ENCODE measurements around the gene MRPS34. TPM values are rescaled to one million over a fixed set of nuclear protein-coding genes. Genes with fewer than 3 reads are reported as not detected.

Gene MRPS34
- polyA plus RNA-seq: 18.2 and 21.2 TPM in 2 replicates

DNA sequence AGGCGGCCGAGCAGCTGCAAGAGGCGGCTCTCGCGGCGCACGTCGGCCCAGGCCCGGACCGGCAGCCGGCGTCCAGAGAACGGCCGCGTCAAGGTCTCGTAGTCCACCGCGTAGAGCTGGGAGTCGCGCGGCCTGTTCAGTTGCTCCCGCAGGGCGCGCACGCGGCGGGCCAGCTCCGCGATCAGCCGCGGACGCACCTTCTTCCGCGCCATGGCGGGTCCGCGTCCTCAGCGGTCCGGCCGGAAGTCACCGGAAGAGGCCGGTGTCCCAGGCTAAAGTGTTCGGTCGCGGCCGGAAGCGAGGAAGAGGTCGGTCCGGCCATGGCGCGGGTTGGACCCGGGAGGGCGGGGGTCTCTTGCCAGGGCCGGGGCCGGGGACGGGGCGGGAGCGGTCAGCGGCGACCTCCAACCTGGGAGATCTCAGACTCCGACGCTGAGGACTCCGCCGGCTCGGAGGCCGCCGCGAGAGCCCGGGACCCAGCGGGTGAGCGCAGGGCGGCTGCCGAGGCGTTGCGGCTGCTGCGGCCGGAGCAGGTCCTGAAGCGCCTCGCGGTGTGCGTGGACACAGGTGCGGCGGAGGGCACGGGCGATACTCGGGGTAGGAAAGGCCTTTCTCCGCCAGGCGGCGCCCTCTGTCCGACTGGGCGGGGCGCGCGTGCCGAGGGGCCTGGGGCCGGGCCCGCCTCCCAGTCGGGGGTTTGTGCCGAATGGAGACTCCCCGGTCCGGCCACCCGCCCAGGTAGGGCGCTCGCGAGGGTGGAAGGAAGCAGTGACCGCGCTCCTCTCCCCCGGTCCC lies at the start of gene MRPS34:
MRPS34 (minus strand) TSS at position 227 of the 795 bp plus-strand sequence; CDS start at position 212, 15 bp downstream.

GRCh38 chr16:1793578-1794220 lies 20.8 kb upstream of the MRPS34 start, which contains the start of gene IGFALS:
TSS of gene IGFALS (minus strand) at chr16:1793705. CDS start at chr16:1793652, 53 bp downstream.

DNA sequence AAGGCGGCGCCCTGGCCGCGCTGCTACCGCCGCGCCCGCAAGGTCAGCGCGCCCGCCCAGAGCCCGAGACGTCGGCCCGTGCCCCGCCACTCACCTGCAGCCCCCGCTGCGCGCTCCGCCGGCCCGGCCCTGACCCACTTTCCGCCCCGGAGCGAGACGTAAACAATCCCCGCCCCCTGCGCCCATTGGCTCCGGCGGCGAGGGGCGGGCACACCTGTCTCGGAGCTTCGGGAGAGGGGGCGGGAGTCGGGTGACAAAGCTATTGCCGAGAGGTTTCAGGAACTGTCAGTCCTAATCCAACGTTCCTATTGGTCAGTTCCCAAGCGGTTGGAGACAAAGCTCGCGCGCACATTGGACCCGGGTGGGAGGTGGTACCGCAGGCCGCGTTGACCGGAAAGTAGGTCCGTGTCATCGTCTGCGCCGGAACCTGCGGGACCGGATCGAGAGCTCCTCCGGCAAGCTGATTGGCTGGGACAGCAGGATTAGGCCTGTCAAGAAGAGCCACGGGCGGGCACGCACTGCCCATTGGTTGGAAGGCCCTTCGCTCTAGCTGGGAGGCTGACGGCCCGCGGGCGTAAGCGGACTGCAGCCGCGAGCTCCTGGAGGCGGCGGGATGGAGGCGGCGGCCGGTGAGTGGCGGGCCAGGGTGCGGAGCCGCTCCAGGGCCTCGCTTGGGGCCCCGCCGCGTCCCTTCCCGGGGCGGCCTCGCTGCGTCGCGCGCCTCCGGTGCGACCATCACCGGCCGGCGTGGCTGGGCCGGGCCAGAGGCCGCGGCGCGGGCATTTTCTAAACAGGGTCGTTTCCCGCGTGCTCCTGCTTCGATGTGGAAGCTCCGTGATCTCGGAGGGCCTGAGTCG lies 9.7 kb upstream of the MRPS34 start, which contains the start of the genes NUBP2 and SPSB3:
NUBP2 (plus strand) TSS at position 553 of the 857 bp plus-strand sequence; CDS start at position 614, 61 bp downstream.
SPSB3 (minus strand) TSS at position 164 of the 857 bp plus-strand sequence. CDS start 1,088 bp downstream, outside the sequence.

DNA sequence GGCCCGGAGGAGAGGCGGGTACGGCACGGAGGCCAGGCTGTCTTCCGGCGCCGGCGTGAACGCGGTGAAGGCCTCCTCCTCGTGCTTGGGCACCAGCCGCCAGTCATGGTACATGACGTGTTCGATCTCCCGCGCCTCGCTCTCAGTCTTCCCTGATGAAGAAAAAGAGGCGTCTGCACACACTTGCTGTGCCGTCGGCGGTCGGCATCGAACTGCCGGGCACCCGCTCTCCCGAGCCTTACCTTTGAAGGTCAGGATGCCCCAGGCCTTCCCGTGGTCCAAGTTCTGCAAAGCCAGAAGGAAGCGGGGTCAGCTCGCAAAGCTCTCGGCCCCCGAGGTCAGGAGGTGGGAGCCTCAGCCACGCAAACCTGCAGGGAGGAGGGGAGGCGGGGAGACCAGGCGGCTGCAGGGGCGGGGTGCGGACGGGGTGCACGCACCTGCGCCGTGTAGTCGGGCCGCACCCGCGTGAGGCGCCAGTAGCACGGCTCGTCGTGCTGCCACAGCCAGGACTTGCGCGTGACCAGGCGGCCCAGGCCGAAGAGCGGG lies 499 bp downstream of the MRPS34 start, which contains the start of gene EME2:
EME2 (plus strand) TSS at position 449 of the 546 bp plus-strand sequence. CDS start 418 bp downstream, outside the sequence.

DNA sequence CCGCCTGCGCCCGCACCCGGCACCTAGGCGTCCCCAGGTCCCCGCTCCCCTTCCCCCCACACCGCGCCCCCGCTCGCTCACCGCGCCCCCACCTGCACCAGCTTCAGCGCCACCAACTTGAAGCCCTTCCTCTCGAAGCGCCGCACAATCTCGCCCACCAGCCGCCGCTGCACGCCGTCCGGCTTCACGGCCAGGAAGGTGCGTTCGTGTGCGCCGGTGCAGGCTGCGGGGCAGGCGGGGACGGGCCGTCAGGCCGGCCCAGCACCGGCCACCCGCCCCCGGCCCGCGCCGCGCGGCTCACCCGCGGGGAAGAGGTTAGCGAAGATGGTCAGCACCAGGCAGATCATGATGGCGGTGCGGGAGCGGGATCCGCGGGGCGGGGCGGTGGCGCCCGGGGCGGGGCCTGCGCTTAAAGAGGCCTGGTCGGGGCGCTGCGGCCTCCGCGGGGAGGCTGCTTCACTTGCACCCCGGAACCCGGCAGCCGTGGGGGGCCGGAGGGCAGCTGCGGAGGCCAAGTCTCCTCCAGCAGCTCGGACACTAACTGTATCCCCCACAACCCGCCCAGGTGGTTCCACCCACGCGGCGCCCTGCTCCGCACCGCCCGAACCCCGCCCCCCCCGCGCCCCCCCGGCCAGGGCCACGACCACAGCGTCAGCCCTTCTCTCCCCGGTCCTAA lies 1.6 kb downstream of the MRPS34 start, which contains the start of gene NME3:
NME3 (minus strand) TSS at position 356 of the 676 bp plus-strand sequence; CDS start at position 347, 9 bp downstream.

Other genes starting within 250 kb of the MRPS34 start
- not detected in 2 replicates for gene TMEM204, start 239.5 kb downstream of the MRPS34 start, polyA plus RNA-seq
- 0.13 and 0.50 TPM in 2 replicates for gene IFT140, start 161.1 kb downstream of the MRPS34 start, polyA plus RNA-seq
- 0.43 and 1.4 TPM in 2 replicates for gene CRAMP1, start 160.8 kb downstream of the MRPS34 start, polyA plus RNA-seq
- 1.5 and 3.5 TPM in 2 replicates for gene JPT2, start 94.9 kb downstream of the MRPS34 start, polyA plus RNA-seq
- 0.57 and 0.75 TPM in 2 replicates for gene MAPK8IP3, start 66.9 kb downstream of the MRPS34 start, polyA plus RNA-seq
- 23.9 and 25.4 TPM in 2 replicates for gene NME3, start 1.6 kb downstream of the MRPS34 start, polyA plus RNA-seq
- not detected in 2 replicates for gene EME2, start 324 bp downstream of the MRPS34 start, polyA plus RNA-seq
- gene SPSB3, start 9.4 kb upstream of the MRPS34 start, polyA plus RNA-seq: 1.1 and 4.5 TPM in 2 replicates
- 5.2 and 6.6 TPM in 2 replicates for gene NUBP2, start 9.8 kb upstream of the MRPS34 start, polyA plus RNA-seq
- gene IGFALS, start 20.6 kb upstream of the MRPS34 start, polyA plus RNA-seq: not detected in 2 replicates
- 42.1 and 49.0 TPM in 2 replicates for gene HAGH, start 53.7 kb upstream of the MRPS34 start, polyA plus RNA-seq
- gene FAHD1, start 54.1 kb upstream of the MRPS34 start, polyA plus RNA-seq: 18.6 and 20.8 TPM in 2 replicates
- not detected in 2 replicates for gene MEIOB, start 99.0 kb upstream of the MRPS34 start, polyA plus RNA-seq
- gene HS3ST6, start 145.3 kb upstream of the MRPS34 start, polyA plus RNA-seq: not detected in 2 replicates
- gene MSRB1, start 170.1 kb upstream of the MRPS34 start, polyA plus RNA-seq: 0.78 and 0.87 TPM in 2 replicates
- not detected in 2 replicates for gene RPL3L, start 181.6 kb upstream of the MRPS34 start, polyA plus RNA-seq
- 199 and 231 TPM in 2 replicates for gene NDUFB10, start 186.4 kb upstream of the MRPS34 start, polyA plus RNA-seq
- 110 and 121 TPM in 2 replicates for gene RPS2, start 191.7 kb upstream of the MRPS34 start, polyA plus RNA-seq
- gene RNF151, start 193.7 kb upstream of the MRPS34 start, polyA plus RNA-seq: not detected in 2 replicates
- gene TBL3, start 198.9 kb upstream of the MRPS34 start, polyA plus RNA-seq: 1.8 and 5.1 TPM in 2 replicates
- not detected in 2 replicates for gene NOXO1, start 208.3 kb upstream of the MRPS34 start, polyA plus RNA-seq
- 1.4 and 2.1 TPM in 2 replicates for gene GFER, start 211.1 kb upstream of the MRPS34 start, polyA plus RNA-seq
- gene SYNGR3, start 216.8 kb upstream of the MRPS34 start, polyA plus RNA-seq: 80.6 and 82.4 TPM in 2 replicates
- 0.11 and 0.16 TPM in 2 replicates for gene ZNF598, start 236.7 kb upstream of the MRPS34 start, polyA plus RNA-seq
- gene NPW, start 246.7 kb upstream of the MRPS34 start, polyA plus RNA-seq: not detected in 2 replicates

Measured in Purkinje cell (primary cell).